Stimulated activated CD8-positive, alpha-beta memory T cell treated with anti-CD3 and anti-CD28 coated beads, Interleukin-4, amount 100 ng/mL, for 48 hours (primary cell): ENCODE data around the gene MEIS2.
A peak's percentile ranks its signal among the peaks of the same experiment; 100 is the strongest.

Source experiments
- DNase-seq: peaks from one replicate; pipeline ENCODE4 v3.0.0-alpha.2; 2020

Gene MEIS2

GRCh38 chr15:37112171-37112570 lies 11.8 kb upstream of the MEIS2 start:
- no peak for DNase-seq

GRCh38 chr15:37111427-37111717 lies 11.0 kb upstream of the MEIS2 start:
- no peak for DNase-seq

DNA sequence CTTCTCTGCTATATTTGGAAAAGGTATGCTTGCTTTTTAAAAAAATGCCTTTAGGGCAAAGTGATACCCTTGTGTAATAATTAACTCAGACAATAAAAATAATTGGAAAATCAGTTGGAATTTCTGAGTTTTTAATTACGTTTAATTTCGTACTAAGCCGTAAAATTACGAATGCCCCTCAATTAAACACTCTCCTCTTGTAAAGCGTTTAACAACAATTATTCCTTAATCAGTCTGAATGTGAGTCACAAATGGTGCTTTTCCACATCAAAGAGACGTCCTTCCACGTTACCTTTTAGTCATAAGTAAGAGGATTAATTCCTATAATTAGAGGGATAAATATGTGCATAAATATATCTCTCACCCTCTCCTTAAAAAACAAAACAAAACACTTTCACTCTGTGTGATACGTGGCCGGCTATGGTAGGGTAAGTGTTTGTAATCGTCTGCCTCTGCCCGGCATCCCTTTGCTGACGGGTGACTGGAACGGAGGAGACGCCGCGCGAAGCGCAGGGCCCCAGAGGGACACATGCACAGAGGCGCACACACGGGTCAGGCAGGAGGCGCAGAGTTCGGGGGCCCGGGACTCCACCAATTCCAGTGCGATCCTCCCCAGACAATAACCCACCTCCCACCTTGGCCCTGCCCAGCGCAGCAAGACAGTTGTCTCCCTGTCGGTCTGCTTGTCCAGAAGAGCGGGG lies 9.7 kb upstream of the MEIS2 start:
- no peak for DNase-seq

DNA sequence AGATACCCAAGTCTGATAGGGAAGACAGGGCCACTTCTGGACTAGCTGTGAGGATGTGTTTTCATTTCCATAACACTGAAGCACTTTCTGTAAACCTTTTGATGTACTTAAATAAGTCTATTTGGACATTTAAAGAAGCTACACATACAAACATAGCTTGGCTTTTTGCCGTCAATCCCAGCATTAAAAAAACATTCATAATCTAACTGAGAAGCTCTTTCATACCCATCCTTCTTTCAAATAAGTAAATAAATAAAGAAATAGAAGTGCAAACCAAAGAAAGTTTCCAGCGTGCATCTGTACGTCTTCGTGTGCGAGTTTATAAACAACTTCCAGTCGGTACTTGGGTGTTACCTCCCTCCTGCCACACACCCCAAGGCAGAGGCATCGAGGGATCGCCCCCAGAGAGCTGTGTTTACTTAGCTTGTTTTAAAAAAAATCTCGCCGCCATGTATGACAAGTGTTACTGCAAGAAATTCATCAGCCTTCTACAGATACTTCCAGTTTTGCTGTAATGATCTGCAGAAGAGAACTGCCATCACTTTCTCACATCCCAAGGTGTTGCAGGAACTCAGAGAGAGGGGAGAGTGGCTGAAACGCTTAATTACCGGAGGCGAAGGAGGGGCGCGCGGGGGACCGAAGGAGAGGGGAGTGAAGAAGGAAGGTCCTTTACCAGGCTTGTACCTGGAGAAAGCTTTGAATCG lies 9.0 kb upstream of the MEIS2 start:
- DNase-seq: no peak

DNA sequence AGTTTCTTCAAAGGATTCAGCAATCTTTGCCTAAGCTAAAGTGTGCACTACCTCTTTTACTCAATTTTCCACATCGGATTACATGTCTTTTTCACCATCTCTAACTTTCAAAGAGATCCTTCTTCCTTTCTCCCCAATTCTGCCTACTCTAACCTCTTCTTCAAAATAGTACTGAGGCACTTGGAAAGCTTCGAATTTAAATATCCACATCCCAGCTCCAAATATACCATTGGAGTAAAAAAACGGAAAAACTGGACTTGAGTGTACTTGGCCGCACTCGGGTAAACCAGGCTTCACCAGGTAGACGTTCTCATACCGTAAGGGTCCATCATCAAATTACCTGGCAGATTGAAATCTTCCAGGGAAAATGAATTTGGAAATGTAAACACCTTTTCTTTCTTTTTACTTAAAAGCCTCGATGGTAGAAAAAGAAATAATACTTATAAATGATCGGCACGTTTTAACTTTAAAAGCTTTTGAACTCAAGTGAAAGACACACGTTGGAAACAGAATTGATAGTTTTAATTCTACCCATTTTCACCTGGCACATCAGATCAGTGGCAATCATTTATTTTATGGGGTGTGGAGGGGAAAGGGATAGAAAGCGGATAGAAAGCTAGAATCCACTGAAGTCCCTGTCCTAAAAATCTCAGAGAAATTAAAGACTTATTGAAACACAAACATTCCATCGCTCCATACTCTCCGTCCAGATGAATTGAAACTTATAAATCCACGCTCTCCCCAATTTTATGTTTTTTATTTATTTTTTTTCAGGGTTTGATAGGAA lies 8.2 kb upstream of the MEIS2 start:
- no peak for DNase-seq

DNA sequence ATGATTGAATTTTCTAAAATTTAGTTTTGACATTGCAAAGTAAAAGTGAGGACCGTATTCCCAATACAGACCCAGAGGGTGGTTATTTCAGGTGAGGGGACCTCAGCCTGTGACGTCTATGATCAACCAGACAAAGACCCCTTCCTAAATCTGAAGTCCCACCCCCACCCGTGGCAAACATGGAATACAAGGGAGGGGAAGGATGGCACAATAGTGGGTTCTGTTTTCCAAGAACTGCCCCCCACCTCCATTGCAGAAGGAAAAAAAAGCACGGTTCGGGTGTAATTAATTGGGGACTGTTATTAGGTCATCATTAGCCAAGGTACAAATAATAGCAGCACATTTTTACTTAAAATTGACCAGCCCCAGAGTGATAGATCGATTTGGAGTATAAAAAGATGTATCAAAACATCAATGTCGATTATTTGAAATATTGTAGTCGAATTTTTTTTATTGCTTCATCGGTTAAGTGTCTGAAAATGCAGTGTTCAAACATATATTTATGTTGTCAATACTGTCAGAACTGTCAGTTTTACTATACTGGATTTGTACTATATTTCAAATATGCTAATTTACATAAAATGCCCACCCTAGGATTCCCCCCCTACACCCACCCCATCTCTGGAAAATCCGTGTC lies 7.5 kb upstream of the MEIS2 start:
- DNase-seq: no peak

DNA sequence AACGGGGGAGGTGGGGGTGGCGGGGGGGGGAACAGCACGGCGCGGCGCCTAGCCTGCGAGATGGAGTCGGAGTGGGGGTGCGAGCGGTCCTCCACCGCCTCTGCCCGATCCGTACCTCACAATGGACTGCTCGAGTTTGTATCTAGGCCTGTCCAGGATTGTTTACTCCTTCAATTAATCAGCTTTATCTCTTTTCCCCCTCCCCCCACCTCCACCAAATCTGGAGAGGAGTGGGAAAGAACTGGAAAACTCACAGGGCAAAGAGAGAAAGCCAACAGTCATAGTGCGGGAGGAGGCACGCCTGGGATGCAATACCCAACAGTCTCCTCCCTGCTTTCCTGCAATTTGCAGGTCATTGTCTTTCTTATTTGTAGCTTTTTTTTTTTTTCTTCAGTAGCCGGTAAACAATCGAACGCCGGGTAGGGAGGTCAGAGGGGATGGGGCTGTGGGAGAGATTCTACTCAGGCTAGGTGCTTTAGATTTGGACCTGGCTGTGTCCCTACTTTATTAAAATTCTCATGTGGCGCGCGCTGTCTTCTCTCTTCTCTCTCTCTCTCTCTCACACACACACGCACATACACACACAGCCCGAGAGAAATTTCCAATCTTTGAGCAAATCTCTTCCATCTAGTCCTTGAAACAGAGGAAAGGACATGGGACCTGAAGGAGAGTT lies 6.9 kb upstream of the MEIS2 start:
- DNase-seq: no peak

GRCh38 chr15:37106490-37107001 lies 6.2 kb upstream of the MEIS2 start:
- peak; percentile 33 for DNase-seq

- no peak for DNase-seq
These were observed 5.5 kb upstream of the MEIS2 start for GRCh38 chr15:37105889-37106288.

DNA sequence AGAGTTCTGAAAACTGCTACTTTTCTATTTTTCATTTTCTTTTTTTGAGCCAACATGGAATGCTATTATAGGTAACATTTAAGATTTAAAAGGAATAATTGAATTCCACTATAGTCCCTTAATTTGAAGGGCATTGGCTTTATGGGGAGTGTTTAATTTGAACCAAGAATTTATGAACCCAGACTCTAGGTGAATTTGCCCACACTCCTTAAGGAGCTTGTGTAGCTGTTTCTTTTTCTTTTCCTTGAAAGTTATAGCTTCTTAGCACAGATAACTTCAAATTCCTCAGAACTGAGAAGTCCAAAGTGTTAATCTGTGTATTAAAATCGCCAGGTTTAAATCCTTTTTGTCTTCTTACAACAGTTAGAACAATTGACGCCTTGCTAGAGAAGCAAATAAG lies 4.7 kb upstream of the MEIS2 start:
- no peak for DNase-seq

DNA sequence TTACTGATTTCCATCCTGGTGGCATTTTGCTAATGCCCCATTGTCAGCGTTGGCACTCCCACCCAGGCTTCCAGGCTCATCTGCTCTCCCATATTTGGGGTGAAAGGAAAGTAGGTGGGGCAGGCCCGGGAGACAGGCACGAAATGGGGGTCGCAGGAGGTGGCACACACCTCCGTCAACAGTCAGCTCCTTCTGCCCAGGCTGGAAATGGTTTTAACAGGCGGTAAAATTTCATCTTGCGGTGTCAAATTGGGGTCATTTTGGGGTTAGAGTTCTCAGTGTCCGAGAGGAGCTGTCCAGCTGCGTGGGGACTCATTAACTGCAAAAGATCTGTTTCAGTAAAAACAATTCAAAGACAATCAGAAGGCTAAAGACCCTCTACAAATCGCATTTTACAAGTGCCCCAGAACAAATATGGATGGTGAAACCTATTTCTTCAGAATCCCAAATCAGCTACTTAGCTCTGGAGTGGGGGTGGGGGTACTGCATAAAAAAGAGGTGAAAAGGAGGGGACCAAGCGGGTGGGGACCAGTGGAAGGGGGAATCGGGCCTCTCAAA lies 4.2 kb upstream of the MEIS2 start:
- DNase-seq: no peak

DNA sequence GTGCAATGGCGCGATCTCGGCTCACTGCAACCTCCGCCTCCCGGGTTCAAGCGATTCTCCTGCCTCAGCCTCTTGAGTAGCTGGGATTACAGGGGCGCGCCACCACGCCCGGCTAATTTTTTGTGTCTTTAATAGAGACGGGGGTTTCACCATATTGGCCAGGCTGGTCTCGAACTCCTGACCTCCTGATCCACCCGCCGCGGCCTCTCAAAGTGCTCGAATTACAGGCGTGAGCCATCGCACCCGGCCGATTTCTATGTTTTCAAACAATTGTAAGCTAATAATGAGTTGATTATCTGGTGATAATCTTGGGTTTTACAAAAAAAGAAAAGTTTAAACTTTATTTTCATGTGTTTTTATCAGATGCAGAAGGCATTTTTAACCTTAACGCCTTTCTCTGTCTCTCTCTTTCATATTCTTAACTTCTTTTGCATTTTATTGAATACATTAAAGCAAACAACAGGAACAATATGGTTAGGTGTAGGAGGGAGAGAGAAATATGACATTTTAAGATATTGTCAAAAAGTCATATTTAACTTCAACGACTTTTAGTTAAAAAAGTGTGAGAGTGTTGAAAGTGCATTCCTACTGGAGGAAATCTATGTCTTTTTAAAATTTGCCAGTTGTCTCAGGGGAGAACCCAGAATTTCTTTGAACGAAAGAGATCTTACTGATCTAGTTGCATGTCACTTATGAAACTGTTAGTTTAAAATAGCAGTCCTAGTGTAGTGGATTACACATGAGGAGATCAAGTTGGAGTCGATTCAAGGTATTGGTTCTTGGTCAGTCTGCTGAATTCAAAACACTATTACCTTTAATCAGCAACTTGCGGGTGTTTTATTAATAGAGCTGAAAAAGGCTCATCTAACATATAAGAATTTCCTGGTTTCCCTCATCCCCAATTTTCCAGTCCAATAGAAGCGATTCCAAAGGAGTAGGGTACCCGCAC lies 3.4 kb upstream of the MEIS2 start:
- no peak for DNase-seq

DNA sequence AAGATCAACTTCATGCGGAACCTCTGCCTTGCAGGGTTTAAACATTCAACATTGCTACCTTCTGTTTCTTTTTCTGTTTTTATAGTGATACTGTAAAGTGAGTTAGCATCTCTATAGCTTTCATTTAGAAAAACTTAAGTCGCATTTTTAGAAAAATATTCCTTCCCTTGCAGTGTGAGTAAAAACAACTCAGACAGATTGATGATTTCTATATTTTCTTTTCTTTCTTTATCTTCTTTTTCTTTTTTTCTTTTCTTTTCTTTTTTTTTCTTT lies 2.8 kb upstream of the MEIS2 start:
- DNase-seq: no peak

DNA sequence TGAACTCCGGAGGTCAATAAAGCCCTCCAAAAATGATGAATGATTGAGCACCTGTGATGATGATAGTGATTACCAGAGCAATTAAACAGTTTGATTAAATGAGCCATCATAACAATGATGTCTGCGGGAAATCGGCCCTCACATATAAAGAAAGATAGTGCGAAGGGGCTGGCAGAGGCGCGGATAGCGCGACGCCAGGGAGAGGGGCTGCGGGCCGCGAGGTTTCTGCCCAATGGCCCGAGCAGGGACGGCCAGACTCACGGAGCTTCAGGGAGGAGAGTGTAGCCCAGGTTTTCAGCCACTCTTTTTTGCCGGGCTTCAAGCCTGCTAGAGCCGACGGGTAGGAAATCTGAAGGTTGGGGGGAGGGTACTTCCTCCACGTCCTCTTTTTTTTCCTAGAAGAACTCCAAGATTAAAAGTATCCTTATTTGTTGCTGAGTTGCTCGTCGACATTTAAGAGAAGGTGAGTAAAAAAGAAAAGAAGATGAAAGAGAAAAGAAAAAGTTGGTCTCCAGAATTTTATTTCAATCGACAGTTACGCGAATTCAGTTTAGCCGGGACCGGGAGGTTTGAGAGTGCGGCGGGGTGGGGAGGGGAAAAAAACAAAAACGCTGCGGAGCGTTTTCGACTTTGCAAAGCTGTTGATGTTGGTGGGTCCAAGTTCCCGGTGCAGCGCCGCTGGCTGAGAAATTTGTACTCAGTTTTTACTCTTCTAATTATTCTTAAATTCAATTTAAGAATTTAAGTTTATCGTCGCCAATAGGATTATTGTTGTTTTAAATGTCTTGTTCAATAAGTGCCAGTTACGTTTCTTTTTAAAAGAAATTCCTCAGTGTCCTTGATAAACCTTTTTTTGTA lies 2.2 kb upstream of the MEIS2 start:
- no peak for DNase-seq

GRCh38 chr15:37101980-37102304 lies 1.6 kb upstream of the MEIS2 start:
- DNase-seq: no peak

DNA sequence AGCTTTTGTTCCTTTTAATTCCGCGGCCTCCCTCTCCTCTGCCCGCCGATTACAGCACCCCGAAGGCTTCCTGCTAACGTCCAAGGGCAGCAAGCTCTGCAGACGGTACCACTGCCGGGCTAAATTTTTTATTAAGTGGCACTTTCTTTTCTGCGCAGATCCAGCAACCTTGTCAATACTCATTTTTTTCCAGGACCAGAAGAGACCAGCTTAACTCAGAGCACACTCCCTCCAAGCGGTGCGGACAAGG lies 542 bp upstream of the MEIS2 start:
- DNase-seq: peak; percentile 40

DNA sequence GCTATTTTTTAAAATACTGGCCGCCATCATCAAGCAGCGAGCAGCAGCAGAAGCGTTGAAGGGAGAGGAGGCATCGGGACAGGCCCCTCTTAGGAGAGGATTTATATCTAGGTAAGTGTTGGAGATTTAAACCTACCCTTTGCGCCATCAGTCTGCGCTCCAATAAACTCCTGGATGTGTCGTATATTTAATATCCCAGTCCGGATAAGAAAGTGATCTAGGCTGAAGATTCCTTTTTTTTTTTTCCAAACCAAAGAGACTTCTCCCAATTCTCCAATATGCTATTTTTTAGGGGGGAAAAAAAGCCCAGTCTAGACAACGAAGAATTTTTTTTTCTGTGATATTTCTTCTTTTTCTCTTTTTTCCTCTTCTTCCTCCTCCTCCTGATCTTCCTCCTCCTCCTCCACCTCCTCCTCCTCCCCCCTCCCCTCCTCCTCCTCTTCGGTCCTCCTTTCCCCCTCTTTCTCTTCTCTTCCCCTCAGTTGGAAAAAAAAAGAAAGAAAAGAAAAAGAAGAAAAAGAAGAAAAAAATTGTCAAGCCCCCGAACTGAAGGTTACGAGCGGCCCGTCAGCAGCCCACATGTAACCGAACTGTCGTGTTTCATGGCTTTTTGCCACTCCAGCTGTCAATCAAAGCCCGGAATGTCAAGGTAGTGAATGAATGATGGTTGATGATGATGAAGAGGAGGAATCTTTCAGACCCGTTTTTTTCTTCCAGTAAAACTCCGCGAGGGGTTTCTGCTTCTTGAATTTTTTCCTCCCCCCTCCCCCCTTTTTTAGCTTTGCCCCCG lies 835 bp downstream of the MEIS2 start:
- DNase-seq: no peak

DNA sequence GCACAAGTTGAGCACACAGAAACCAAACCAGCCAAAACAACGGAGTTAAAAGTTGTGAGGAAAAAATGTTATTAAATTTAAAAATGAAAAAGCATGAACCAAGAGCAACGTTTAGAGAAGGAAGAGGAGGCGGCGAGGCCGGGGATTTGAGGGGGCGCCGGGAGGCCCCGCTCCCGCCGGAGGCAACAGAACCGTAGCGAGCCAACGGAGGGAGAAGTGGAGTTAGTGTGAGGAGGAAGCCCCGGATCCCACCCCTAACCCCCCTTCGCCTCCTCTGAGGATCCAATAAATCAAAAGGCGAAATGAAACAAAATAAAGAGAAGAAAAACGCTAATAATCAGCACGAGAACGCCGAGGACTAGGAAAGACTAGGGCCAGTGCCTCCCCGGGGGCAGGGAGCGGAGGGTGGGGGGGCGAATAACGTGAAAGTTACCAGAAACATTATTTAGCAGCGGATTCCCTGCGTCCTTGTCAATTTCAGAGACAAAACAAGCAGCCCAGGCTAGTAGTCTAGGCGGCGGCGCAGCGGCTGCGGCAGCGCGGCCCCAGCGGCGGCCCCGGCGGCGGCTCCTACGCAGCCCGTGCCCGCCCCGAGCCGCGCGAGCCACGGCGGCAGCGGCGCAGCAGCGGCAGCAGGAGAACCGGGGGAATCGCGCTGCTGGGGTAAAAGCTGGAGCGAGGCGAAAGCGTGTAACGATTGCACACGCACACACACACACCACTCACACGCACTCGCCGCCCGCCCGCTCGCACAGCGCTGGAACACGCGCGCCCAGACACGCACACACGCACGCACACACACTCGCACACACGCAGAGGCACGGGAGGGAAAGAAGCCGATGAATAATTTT lies 1.7 kb downstream of the MEIS2 start:
- DNase-seq: peak; percentile 27
